Neural cell (in vitro differentiated cells): ENCODE results near the gene INMT.

Experiments used
- CTCF ChIP-seq: fragments of 450-650 bp; IDR thresholded peaks from 2 replicates; pipeline ENCODE4 v1.5.1; 2014; ENCODE audit warnings: antibody characterized with exemption, mild to moderate bottlenecking, moderate library complexity; ENCODE audit not compliant: poor library complexity, severe bottlenecking
- POLR2AphosphoS5 ChIP-seq: IDR thresholded peaks from 2 replicates; pipeline ENCODE4 v1.6.1; 2012

DNA sequence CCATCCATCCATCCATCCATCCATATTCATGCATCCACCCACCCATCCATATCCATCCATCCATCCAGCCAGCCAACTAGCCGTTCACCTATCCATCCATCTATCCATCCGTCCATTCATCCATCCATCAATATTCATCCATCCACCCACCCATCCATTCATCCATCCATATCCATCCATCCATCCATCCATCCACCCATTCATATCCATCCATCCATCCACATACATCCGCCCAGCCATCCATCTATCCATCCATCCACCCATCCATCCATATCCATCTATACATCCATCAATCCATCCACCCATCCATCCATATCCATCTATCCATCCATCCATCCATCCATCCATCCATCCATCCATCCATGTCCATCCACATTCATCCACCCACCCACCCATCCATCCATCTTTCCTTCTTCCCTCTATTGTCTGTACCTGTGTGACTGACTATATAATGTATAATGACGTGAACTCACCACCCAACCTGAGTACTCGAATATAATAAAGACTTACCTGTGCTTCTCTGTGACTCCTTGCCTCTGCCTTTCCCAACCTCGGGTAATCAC lies 2.5 kb downstream of the INMT start:
- TF ChIP-seq CTCF = no peak
- no peak for TF ChIP-seq POLR2AphosphoS5
